Measurements from ENCODE around the gene GAB2.

Gene GAB2

DNA sequence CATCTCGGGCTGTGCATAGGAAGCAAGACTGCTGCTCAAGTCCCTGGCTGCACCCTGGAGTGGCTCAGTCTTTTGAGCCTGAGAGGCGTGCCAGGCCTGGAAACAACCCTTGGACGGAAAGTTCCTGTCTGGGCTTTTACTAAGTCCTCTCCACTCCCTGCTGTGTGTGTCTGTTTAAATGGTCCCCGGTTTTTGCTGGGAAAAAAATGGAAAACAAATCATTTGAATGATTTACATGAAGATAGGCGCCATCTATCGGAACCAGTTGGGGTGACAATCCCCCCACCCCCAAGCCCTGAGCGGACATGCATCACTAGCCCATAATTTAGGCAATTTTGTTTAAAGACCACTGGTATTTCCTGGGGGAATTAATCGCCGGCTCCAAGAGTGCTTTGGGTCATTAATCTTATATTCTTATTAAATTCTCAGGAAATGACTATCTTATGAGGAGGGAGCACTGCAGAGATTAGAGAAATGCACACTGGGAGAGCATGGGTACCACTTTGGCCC is 2.7 kb upstream of the GAB2 start:
- TF ChIP-seq, protein P1, sequence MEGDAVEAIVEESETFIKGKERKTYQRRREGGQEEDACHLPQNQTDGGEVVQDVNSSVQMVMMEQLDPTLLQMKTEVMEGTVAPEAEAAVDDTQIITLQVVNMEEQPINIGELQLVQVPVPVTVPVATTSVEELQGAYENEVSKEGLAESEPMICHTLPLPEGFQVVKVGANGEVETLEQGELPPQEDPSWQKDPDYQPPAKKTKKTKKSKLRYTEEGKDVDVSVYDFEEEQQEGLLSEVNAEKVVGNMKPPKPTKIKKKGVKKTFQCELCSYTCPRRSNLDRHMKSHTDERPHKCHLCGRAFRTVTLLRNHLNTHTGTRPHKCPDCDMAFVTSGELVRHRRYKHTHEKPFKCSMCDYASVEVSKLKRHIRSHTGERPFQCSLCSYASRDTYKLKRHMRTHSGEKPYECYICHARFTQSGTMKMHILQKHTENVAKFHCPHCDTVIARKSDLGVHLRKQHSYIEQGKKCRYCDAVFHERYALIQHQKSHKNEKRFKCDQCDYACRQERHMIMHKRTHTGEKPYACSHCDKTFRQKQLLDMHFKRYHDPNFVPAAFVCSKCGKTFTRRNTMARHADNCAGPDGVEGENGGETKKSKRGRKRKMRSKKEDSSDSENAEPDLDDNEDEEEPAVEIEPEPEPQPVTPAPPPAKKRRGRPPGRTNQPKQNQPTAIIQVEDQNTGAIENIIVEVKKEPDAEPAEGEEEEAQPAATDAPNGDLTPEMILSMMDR (conservative IDR thresholded peaks at IDR 0.05): peak; percentile 73
- TF ChIP-seq ZFX (IDR thresholded peaks at IDR 0.05): no peak
- no peak overlapping the region for H3K27ac ChIP-seq

DNA sequence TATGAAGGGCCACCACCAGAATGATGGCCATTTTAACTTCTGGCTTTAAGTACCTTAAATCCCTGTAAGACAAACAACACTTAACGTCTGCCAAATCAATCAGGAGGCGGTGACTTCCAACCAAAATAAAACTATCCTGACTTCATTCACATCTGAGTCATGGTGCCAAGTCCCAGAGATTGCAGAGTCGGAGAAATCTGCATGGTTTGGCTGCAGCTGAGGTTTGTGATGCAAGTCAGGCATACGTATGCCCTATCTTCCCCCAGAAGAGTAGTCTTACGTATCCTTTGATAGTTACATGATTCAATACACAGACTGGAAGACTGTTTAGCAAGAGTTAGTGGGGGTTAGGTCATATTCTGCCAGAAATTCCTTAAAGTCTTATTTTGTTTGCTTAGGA is 1.7 kb upstream of the GAB2 start:
- no peak overlapping the region for H3K27ac ChIP-seq
- TF ChIP-seq, protein P1 (conservative IDR thresholded peaks at IDR 0.05): no peak
- TF ChIP-seq ZFX (IDR thresholded peaks at IDR 0.05): no peak

DNA sequence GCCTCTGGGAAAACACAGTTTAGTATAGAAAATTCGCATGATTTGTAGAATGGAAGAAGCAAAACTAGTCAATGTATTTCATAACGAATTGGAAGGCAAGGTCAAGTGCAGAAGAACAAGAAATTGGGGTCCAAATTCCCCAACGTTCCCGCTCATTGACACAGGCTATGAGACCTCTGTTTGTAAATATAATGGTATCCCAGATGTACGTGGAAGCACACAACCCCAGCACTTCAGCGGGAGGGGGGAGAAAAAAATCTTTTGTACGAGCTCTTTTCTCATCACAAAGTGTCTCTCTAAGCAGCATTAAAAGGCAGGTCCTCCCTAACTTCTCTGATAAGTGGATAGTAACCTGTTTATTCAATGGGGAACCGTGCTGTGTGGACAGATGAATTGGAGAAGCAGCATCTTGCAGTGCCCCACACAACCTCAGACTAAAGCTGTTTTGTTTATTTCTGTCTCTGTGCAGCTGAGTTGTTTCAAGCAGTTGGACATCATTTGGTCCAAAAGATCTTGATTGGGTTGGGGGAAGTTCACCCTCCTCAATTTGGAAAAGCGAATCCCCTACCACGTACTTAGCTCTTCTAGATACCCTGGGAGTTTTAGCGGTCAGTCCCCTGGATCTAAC is 1.1 kb upstream of the GAB2 start:
- TF ChIP-seq, protein P1 (conservative IDR thresholded peaks at IDR 0.05): no peak
- no peak for TF ChIP-seq ZFX (IDR thresholded peaks at IDR 0.05)
- no peak overlapping the region for H3K27ac ChIP-seq

DNA sequence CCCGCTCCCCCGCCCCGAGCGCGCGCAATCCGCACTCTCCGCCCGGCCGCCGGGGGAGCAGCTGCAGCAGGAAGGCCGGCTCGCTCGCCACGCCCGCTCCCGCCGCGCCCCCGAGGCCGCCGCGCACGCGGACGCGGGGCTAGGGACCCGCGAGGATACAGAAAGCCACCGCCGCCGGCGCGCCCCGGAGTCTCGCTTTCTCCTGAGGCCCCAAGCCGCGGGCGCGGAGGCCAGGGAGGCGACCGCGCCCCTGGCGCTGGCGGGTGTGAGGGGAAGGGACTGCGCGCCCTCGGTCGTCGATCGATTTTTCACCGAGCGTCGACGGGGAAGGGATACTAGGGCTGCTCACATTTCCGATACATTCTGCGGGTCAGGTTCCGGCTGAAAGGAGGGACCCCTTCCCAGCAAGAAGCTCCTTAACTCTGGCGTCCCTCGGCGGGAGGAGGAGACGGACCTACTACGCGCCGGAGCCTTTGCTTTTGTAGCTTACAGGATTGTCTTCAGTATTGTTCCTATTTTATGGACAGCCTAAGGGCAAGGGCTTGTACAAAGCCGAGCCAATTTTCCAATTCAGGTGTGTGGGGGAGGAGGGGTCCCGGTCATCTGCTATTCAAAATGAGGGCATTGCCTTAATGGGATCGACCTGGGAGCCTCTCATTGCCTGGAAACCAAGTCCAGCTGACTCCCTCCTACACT is 416 bp upstream of the GAB2 start:
- peak overlapping the region; percentile 13; the same call in 1 of the 2 replicates for H3K27ac ChIP-seq
- TF ChIP-seq ZFX (IDR thresholded peaks at IDR 0.05): no peak
- TF ChIP-seq, protein P1 (conservative IDR thresholded peaks at IDR 0.05): no peak; the same call in 1 of the 2 replicates

DNA sequence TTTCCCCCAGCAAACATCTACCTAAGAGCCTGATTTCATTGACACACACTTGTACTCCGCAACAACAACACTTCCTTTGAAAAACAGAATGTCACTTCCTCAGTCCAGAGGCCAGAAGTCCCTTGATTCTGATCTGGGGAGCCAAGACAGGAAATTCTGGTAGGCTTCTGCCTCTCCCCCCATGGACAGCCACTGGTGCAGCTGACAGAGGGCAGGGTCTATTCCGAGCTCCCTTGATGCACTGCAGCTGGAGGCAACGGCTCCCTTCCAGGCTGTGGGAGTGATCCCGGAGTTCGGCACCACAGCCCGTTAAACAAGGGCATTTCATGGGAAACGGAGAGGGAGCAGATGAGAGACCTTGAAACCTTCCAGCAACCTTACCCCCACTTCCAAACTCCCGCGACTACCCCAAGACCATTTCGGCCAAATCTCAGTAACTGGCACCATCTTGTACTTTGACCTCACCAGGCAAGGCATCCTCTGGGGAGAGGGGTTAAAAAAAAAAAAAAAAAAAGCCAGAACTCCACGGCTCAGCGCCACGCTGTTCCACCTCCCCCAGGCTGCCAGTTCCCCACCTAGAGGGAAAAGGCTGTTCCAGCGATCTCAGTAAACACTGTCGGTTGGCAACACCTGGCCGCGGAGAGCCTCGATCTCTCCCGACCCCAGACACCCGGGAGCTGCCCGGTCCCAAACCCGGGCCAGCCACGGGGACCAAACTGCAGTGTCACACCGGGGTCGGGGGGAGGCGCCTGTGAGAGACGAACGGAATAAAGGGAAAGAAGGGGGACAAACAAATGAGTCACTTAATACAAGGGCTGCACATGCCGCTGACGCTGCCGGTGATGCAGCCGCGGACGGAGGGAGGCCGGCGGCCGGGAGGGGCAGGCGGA is 1.1 kb downstream of the GAB2 start:
- TF ChIP-seq, protein P1 (conservative IDR thresholded peaks at IDR 0.05): peak; percentile 68
- TF ChIP-seq ZFX (IDR thresholded peaks at IDR 0.05): no peak
- H3K27ac ChIP-seq: no peak overlapping the region

DNA sequence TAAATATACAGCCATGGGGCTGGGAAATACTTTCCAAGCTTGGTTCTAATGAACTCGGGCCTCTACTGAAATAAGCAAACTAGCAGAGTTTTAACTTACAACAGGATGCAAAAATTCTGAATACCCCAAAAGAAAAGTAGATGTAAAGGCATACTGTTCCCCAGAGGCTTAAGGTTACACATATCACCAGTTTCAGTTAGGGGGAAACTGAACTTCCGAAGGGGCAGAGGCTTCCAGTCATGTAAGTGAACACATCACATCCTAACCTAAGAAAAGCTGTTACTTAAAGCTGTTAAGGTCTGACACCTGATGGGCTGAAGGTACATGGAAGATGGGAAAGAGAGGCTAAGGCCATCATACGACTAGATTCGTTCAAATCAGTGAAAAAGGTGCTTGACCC is 2.3 kb downstream of the GAB2 start:
- H3K27ac ChIP-seq: no peak overlapping the region
- TF ChIP-seq, protein P1 (conservative IDR thresholded peaks at IDR 0.05): no peak
- no peak for TF ChIP-seq ZFX (IDR thresholded peaks at IDR 0.05)
